Adrenal gland (tissue), 19 donors: Measurements from ENCODE around the gene CRACR2A. TPM values are rescaled to one million over a fixed set of nuclear protein-coding genes. Genes with fewer than 3 reads are reported as not detected.

Experiments used
- DNase-seq, 7 donors: peaks; one replicate each; pipeline ENCODE4 v3.0.0-alpha.2; 2019 to 2020
- H3K27ac ChIP-seq, 5 donors: fragments of 200-600 bp; sonication (generic) in 4 of 5; 1 replicate in 3 of 5; 2 replicates in 2 of 5; pipeline versions ENCODE4 v1.5.1 to v1.8.0; 2016 to 2020; ENCODE audit warnings: mild to moderate bottlenecking in 1 of 5
- H3K27me3 ChIP-seq: fragments of 200-600 bp; 2 replicates; pipeline ENCODE4 v1.8.0; 2021
- H3K36me3 ChIP-seq, 2 donors: fragments of 200-600 bp; replicated peaks in 1 of 2; 1 replicate in 1 of 2; 2 replicates in 1 of 2; pipeline versions ENCODE4 v1.5.1 to v1.8.0; 2018 to 2022
- H3K4me1 ChIP-seq, 2 donors: fragments of 200-600 bp; replicated peaks in 1 of 2; 1 replicate in 1 of 2; 2 replicates in 1 of 2; pipeline versions ENCODE4 v1.5.1 to v1.8.0; 2018 to 2021
- H3K4me3 ChIP-seq, 4 donors: fragments of 200-600 bp; sonication (generic) in 3 of 4; one replicate each; pipeline ENCODE4 v1.5.1; 2016 to 2018
- H3K9me3 ChIP-seq, 3 donors: fragments of 200-600 bp; sonication (generic) in 1 of 3; replicated peaks in 1 of 3; 1 replicate in 2 of 3; 2 replicates in 1 of 3; pipeline versions ENCODE4 v1.5.1 to v1.8.0; 2016 to 2021
- POLR2A ChIP-seq, 2 donors: fragments of 450-650 bp; IDR thresholded peaks; one replicate each; pipeline ENCODE4 v1.6.1; 2017; ENCODE audit warnings: antibody characterized with exemption in 2 of 2, mild to moderate bottlenecking in 2 of 2, moderate library complexity in 1 of 2
- WGBS, 4 donors: extraction: QIAGEN DNeasy Blood & Tissue Kit in 2 of 4; methylation state at CpG; one replicate each; pipeline versions ENCODE4 v1.1.5 to v1.1.7; 2013 to 2017; 5-methylcytosine and 5-hydroxymethylcytosine counted together
- intact Hi-C, 2 donors: fragments of 100-400 bp; cut with DNase I; formaldehyde crosslinking; loops; one replicate each; pipeline versions ENCODE4 v1.14.1 to v1.15.0; 2022 to 2023
- long read RNA-seq, 10 donors: library from polyadenylated mRNA in 3 of 10; unstranded in 2 of 10; stranded (forward) in 1 of 10; transcript quantifications; one replicate each; pipeline ENCODE4 v2.0.0 and lab custom pipeline, GENCODE V29; 2021 to 2026
- polyA plus RNA-seq, 3 donors: library from polyadenylated mRNA; stranded (reverse); fragments of 200-250 nt in 2 of 3; fragments of 350-450 nt in 1 of 3; fragmentation: Illumina TruSeq in 1 of 3; extraction: RNeasy Lipid Tissue Mini Kit (QIAGEN cat#74804) in 1 of 3; gene quantifications; one replicate each; pipeline ENCODE4 v1.2.3, GENCODE V29; 2013 to 2014
- total RNA-seq, 9 donors: library from RNA; depleted of rRNA in 4 of 9; stranded (reverse); fragments of >200 nt in 4 of 9; fragments of 120-200 nt in 1 of 9; fragmentation: NEBNext Ultra II Directional in 1 of 9; extraction: Animal tissue kit (Norgen Biotek cat#: 25700) in 1 of 9; gene quantifications; one replicate each; pipeline versions ENCODE4 v1.1.0 to v1.2.4, GENCODE V29; 2013 to 2023
- TF ChIP-seq, protein P1 (sequence below), 6 experiments: fragments of 450-650 bp in 4 of 6; fragments of 200-600 bp in 2 of 6; sonication (generic) in 1 of 6; IDR thresholded peaks; 1 replicate in 5 of 6; 2 replicates in 1 of 6; pipeline versions ENCODE4 v1.5.1 to v1.8.0; 2016 to 2021; ENCODE audit warnings: antibody characterized with exemption in 6 of 6, mild to moderate bottlenecking in 2 of 6, moderate library complexity in 1 of 6
- donor health status: healthy with polysubstance abuse.
- donor health status: Bipolar disorder and iron deficiency.
- donor health status: DM: yes; HTN: yes; CAD: no.
- donor health status: DM: no; HTN: no; CAD: no.
- donor health status: DM: no; HTN: no; CAD: no.
- donor health status: DM: yes; HTN: yes; CAD: no.

CRACR2A gene, protein sequence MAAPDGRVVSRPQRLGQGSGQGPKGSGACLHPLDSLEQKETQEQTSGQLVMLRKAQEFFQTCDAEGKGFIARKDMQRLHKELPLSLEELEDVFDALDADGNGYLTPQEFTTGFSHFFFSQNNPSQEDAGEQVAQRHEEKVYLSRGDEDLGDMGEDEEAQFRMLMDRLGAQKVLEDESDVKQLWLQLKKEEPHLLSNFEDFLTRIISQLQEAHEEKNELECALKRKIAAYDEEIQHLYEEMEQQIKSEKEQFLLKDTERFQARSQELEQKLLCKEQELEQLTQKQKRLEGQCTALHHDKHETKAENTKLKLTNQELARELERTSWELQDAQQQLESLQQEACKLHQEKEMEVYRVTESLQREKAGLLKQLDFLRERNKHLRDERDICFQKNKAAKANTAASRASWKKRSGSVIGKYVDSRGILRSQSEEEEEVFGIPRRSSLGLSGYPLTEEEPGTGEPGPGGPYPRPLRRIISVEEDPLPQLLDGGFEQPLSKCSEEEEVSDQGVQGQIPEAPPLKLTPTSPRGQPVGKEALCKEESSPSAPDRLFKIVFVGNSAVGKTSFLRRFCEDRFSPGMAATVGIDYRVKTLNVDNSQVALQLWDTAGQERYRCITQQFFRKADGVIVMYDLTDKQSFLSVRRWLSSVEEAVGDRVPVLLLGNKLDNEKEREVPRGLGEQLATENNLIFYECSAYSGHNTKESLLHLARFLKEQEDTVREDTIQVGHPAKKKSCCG
- total RNA-seq (1 to 10 TPM in 8 of 9 donors, under 1 TPM in 1; 0.50 to 3.5 (median 2.1) TPM), polyA plus RNA-seq (1 to 10 TPM in 1 of 3 donors, under 1 TPM in 2; 0.61 to 1.2 (median 0.90) TPM)
- long read RNA-seq, donor 1, result 0 reads
- long read RNA-seq, donor 2, result 0 reads
- long read RNA-seq, donor 3, result 0 reads
- long read RNA-seq, donor 4, result 0 reads
- long read RNA-seq, donor 5, result 0 reads
- long read RNA-seq, donor 6, partial matches to known transcripts, result 0 of 1 reads
- long read RNA-seq, donor 6, other reads (novel, unspliced or antisense), result 1 of 1 reads
- long read RNA-seq, donor 7, result 0 reads
- long read RNA-seq, donor 8, result 0 reads
- long read RNA-seq, donor 9, result 0 reads
- long read RNA-seq, donor 10, result 0 reads

DNA sequence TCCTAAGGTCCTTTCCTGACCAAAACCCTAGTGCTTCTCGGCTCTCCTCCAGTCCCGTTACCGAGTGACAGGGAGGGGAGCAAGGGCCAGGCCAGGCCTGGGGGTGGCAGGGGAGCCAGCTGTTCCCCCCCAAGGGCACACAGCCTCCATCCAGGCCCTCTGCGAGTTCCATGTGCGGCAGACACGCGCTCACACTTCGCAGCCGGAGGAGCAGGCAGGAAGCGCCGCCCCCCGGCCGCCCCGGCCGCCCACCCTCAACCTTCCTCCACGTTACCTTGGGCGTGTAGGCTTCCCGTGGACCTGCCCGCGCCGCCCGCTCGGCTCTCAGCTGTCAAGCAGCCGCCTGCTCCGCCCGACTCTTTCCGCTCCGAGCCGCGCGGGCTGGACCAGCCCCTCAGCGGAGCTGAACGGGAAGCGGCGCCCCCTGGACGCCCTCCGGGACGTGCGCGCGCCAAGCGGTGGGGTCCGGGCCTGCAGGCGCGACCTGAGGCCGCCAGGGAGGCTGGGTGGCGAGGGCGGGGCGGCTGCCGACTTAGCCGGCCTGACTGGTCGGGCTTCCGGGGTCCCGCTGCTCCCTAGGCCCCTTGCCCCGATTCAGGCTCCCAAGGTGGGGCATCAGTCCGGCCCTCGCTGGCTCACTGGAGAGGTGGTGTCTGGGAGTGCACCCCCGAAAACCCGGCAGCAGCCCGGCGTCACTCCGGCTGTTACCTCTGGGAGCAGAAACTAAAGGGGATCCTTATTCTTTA, at the start of gene CRACR2A:
CRACR2A (minus strand) TSS at position 369 of the 746 bp plus-strand sequence. CDS start 56,110 bp downstream, outside the sequence.
- Histone ChIP-seq H3K4me3 (peak within 1 kb of the TSS in 2 of 4 donors; percentile 10 to 31), H3K36me3 (no peaks in the 10 kb centered on the region), H3K4me1 (peaks cover 0 to 10% of the 10 kb centered on the region in 2 donors), H3K9me3 (no peaks in the 10 kb centered on the region), H3K27ac (peak within 1 kb of the TSS in 2 of 5 donors; percentile 66 to 67), H3K27me3 (no peaks in the 10 kb centered on the region)
- peak; percentile 21 to 58 (median 43) for DNase-seq
- WGBS, 4 donors, result 8 to 25% (median 11%) methylated on average over 12 to 62 of the region's 62 CpGs
- TF ChIP-seq POLR2A (IDR thresholded peaks at IDR 0.05), result no peak
- TF ChIP-seq, protein P1, sequence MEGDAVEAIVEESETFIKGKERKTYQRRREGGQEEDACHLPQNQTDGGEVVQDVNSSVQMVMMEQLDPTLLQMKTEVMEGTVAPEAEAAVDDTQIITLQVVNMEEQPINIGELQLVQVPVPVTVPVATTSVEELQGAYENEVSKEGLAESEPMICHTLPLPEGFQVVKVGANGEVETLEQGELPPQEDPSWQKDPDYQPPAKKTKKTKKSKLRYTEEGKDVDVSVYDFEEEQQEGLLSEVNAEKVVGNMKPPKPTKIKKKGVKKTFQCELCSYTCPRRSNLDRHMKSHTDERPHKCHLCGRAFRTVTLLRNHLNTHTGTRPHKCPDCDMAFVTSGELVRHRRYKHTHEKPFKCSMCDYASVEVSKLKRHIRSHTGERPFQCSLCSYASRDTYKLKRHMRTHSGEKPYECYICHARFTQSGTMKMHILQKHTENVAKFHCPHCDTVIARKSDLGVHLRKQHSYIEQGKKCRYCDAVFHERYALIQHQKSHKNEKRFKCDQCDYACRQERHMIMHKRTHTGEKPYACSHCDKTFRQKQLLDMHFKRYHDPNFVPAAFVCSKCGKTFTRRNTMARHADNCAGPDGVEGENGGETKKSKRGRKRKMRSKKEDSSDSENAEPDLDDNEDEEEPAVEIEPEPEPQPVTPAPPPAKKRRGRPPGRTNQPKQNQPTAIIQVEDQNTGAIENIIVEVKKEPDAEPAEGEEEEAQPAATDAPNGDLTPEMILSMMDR (IDR thresholded peaks at IDR 0.05), result peak in 4 of 6 experiments; percentile 41 to 69 (median 48)
- intact Hi-C loops, result no loop called here

DNA sequence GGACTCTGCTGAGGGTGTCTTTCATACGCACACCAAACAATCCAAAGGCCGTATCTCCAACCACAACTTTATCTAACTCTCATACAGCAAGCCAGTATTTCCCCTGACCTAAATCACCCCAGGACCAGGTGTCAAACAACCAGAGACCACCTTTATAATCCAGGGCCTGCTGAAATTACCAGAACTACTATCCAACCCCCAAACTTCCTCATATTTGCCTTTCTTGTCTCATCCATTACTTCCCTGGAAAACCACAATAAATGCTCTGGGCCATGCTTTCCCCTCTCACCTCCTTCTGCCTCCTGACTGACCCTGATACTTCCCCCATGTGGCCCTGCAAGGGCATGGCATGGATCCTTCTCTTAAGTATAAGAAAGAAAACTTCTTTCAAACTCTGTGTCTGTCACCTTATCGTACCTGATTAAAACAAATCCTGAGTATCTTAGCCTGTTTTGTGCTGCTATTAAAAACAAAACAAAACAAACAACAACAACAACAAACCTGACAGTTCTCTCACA, 44.7 kb upstream of the CRACR2A start:
- H3K27ac ChIP-seq, result no peak overlapping the region
- peaks cover 0 to 8% of the 10 kb centered on the region in 2 donors for H3K4me1 ChIP-seq
- TF ChIP-seq, protein P1 (IDR thresholded peaks at IDR 0.05), result no peak
- no peak for TF ChIP-seq POLR2A (IDR thresholded peaks at IDR 0.05)
- H3K36me3 ChIP-seq, result no peaks in the 10 kb centered on the region
- DNase-seq, result no peak
- no peaks in the 10 kb centered on the region for H3K27me3 ChIP-seq
- WGBS, 4 donors, result 88 to 96% (median 91%) methylated on average over 3 of the region's 3 CpGs
- intact Hi-C loops, result no loop called here
- no peaks in the 10 kb centered on the region for H3K9me3 ChIP-seq
- H3K4me3 ChIP-seq, result no peak overlapping the region

DNA sequence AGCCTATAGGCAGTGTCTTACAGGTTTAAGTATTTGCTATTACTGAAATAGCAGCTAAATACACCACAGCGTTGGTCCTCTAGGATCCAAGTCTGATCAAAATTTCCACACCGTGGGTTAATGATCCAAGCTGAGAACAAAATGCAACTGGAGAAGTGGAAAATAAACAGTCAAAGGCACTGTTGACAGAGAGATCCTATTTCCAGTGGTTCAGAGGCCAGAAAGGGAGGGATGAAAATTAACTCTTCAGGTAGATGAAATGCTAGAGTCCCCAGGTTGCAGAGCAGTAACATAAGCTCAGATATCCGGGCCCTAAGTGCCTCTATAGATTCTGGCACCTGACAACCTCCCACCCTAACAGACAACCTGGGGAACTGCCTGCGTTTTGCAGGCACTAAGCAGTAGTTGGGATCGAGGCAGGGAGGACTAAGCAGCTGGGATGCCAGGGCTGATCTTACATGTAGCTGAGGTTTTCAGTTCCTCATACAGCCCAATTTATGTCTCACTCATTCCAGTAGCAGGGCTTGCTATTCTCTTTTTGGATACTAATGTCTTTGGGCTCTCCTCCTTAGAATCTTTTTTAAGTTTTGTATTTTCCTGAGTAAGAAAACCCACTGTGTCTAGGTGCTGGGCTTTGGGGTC, 42.7 kb upstream of the CRACR2A start:
- Histone ChIP-seq H3K27ac (no peak overlapping the region), H3K9me3 (no peaks in the 10 kb centered on the region), H3K27me3 (no peaks in the 10 kb centered on the region), H3K4me1 (peaks cover 0 to 8% of the 10 kb centered on the region in 2 donors), H3K36me3 (no peaks in the 10 kb centered on the region), H3K4me3 (no peak overlapping the region)
- intact Hi-C loops, result no loop called here
- no peak for DNase-seq
- TF ChIP-seq, protein P1 (IDR thresholded peaks at IDR 0.05), result no peak
- no peak for TF ChIP-seq POLR2A (IDR thresholded peaks at IDR 0.05)
- 73 to 93% (median 76%) methylated on average over 5 of the region's 5 CpGs for WGBS, 4 donors
